GM19324 (cell line): ENCODE measurements around the gene HRC.
"Not testable (repeated sequence)": the region's sequence is repeated elsewhere in the genome, so short reads cannot be mapped to it uniquely, and the experiment has no call there.

Experiments used
- ATAC-seq: cut with Tn5 transposase; IDR thresholded peaks from one replicate; pipeline ENCODE4 v1.9.1; 2021; ENCODE audit warnings: mild to moderate bottlenecking, moderate library complexity; ENCODE audit not compliant: unreplicated experiment, low FRiP score

Gene HRC, protein sequence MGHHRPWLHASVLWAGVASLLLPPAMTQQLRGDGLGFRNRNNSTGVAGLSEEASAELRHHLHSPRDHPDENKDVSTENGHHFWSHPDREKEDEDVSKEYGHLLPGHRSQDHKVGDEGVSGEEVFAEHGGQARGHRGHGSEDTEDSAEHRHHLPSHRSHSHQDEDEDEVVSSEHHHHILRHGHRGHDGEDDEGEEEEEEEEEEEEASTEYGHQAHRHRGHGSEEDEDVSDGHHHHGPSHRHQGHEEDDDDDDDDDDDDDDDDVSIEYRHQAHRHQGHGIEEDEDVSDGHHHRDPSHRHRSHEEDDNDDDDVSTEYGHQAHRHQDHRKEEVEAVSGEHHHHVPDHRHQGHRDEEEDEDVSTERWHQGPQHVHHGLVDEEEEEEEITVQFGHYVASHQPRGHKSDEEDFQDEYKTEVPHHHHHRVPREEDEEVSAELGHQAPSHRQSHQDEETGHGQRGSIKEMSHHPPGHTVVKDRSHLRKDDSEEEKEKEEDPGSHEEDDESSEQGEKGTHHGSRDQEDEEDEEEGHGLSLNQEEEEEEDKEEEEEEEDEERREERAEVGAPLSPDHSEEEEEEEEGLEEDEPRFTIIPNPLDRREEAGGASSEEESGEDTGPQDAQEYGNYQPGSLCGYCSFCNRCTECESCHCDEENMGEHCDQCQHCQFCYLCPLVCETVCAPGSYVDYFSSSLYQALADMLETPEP

GRCh38 chr19:49155005-49155819 is at the start of gene HRC:
Gene HRC, minus strand, starts transcription at chr19:49155396. Its CDS starts 159 bp downstream, at chr19:49155237.
- ATAC-seq = no peak

- no peak for ATAC-seq
These were observed 45.8 kb upstream of the HRC start for GRCh38 chr19:49201042-49201441.

DNA sequence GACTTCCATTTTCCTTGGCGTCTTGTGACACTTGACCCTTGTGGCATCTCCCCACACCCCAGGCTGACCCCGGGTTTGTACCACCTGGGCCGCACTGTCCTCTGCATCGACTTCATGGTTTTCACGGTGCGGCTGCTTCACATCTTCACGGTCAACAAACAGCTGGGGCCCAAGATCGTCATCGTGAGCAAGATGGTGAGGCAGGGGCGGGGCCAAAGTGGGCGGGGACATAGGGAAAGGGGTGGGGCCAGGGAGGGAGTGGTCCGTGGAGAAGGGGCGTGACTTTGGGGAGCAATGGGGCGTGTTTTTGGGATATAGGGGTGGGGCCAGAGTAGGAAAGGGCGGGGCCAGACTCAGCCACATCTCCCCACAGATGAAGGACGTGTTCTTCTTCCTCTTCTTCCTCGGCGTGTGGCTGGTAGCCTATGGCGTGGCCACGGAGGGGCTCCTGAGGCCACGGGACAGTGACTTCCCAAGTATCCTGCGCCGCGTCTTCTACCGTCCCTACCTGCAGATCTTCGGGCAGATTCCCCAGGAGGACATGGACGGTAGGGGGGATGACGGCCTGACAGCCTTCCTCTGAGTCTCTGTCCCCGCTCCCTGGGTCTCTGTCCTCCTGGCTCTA is 45.2 kb upstream of the HRC start:
- no peak for ATAC-seq

- ATAC-seq = no peak
These were observed 41.5 kb upstream of the HRC start for GRCh38 chr19:49196527-49197240.

DNA sequence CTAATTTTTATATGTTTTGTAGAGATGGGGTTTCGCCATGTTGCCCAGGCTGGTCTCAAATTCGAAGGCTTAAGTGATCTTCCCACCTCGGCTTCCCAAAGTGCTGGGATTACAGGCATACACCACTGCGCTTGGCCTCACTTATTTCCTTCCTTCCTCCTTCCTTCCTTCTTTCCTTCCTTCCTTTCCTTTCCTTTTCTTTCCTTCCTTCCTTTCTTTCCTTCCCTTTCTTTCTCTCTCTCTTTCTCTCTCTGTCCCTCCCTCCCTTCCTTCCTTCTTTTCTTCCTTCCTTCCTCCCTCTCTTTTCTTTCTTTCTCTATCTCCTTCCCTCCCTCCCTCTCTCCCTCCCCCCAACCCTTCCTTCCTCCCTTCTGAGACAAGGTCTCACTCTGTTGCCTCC is 39.2 kb upstream of the HRC start:
- no peak for ATAC-seq

DNA sequence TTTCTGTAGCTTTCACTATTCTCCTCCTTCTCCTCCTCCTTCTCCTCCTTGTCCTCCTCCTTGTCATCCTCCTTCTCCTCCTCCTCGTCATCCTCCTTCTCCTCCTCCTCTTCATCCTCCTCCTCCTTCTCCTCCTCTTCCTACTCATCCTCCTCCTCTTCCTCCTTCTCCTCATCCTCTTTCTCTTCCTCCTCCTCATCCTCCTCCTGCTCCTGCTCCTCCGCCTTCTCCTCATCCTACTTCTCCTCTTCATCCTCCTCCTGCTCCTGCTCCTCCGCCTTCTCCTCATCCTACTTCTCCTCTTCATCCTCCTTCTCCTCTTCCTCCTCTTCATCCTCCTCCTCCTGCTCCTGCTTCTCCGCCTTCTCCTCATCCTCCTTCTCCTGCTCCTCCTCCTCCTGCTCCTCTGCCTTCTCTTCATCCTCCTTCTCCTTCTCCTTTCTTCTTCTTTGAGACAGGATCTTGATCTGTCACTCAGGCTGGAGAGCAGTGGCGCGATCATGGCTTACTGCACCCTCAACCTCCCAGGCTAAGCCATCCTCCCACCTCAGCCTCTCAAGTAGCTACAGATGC is 38.7 kb upstream of the HRC start:
- no peak for ATAC-seq

DNA sequence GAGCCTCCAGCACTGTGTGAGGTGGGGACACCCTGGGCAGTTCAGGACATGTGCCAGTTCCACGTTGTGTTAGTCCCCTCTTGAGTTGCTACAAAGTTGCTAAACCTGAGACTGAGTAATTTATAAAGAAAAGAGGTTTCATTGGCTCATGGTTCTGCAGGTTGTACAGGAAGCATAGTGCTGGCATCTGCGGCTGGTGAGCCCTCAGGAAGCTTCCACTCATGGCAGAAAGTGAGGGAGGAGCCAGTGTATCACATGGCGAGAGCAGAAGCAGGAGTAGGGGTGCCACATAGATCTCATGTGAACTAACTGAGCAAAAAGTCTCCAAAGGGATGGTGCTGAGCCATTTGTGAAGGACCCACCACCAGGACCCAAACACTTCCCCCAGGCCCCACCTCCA is 35.6 kb upstream of the HRC start:
- no peak for ATAC-seq

DNA sequence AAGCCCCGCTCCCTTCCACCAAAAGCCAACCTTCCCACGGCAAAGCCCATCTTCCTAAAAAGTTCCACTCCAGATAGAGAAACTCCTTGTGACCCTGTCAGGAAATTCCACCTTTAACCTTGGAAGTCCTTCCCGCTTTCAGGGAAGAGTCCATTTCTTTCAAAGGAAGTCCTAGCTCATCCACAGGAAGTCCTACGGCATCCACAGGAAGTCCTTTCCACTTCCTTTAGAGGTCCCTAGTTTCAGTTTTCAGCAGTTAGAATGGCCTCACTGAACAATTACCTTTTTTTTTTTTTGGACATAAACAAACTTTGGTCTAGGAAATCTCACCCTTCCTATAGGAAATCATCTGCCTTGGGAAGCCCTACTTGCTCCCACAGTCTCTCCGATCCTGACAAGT is 34.1 kb upstream of the HRC start:
- ATAC-seq = no peak

DNA sequence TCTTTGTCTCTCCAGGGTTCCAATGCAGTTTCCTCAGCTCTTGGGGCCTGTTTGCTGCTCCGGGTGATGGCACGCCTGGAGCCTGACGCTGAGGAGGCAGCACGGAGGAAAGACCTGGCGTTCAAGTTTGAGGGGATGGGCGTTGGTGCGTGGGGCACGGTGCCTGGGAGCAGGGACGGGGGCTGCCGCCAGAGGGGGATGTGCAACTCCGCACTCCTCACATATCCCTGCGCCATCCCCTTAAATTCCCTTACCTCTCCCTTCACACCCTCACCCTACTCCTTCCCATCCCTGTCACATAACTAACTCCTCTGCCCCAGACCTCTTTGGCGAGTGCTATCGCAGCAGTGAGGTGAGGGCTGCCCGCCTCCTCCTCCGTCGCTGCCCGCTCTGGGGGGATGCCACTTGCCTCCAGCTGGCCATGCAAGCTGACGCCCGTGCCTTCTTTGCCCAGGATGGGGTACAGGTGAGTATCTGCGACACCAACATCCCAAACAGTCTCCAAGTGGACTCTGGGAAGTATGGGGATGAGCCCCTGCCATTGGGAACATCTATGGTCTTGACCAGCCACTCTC is 33.5 kb upstream of the HRC start:
- no peak for ATAC-seq

- no peak for ATAC-seq
These were observed 30.9 kb upstream of the HRC start for GRCh38 chr19:49186108-49186507.

GRCh38 chr19:49182848-49183375 is 27.7 kb upstream of the HRC start:
- ATAC-seq = no peak

DNA sequence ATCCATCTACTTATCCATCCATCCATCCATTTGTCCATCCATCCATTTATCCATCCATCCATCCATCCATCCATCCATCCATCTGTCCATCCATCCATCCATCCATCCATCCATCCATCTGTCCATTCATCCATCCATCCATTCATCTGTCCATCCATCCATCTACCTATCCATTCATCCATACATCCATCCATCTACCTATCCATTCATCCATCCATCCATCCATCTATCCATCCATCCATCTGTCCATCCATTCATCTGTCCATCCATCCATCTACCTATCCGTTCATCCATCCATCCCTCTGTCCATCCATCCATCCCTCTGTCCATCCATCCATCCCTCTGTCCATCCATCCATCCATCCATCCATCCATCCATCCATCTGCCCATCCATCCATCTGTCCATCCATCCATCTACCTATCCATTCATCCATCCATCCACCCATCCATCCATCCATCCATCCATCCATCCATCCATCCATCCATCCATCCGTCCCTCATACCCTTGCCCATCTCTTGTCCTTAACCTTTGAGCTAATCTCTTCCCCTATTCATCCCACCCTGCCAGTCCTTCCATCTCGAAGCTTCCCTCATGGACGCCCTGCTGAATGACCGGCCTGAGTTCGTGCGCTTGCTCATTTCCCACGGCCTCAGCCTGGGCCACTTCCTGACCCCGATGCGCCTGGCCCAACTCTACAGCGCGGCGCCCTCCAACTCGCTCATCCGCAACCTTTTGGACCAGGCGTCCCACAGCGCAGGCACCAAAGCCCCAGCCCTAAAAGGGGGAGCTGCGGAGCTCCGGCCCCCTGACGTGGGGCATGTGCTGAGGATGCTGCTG is 27.0 kb upstream of the HRC start:
- ATAC-seq = not testable (repeated sequence)

DNA sequence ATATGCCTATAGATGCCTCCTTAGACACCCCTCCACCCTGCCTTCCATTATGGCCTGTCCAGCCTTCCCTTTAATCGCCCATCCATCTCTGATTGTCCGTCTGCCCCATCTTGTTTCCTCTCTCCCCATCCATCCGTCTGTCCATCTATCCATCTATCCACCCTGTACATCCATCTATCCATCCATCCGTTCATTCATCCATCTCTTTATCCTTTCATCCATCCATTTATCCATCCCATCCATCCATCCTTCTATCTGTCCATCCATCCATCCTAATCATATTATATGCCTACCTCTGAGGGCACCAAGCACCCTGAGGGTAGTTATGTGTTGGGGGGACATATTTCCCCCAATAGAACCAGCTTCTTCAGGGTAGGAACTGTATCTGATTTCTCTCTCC is 25.5 kb upstream of the HRC start:
- ATAC-seq = no peak

GRCh38 chr19:49173198-49173597 is 18.0 kb upstream of the HRC start:
- no peak for ATAC-seq

- no peak for ATAC-seq
These were observed 13.2 kb upstream of the HRC start for GRCh38 chr19:49168421-49168820.

DNA sequence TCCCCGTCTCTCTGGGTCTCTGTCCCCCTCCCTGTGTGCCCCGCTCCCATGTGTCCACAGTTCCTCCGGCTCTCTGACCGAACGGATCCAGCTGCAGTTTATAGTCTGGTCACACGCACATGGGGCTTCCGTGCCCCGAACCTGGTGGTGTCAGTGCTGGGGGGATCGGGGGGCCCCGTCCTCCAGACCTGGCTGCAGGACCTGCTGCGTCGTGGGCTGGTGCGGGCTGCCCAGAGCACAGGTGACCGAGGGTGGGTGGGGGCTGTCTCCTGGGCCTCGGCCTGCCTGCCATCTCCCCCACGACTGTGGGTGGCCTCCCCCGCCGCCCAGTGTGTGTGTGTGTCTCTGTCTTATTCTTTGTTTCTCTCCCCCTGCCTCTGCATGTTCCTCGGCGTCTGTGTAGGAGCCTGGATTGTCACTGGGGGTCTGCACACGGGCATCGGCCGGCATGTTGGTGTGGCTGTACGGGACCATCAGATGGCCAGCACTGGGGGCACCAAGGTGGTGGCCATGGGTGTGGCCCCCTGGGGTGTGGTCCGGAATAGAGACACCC is 12.7 kb upstream of the HRC start:
- ATAC-seq = no peak

DNA sequence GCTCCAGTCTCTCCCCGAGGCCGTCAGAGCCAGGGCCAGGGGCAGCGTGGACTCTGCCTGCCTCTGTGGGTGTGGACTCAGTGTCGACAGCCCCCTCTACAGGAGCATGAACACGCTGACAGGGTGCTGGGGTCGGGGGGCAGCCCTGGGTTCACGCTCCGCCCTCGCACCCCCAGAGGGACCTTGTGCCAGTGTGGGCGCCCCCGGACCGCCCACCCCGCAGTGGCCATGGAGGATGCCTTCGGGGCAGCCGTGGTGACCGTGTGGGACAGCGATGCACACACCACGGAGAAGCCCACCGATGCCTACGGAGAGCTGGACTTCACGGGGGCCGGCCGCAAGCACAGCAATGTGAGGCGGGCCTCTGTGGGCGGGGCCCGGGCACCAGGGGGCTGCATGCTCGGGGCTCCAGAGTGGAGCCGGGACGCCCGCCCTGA is 10.7 kb upstream of the HRC start:
- no peak for ATAC-seq
